KG1 (cell line): ENCODE results near the gene SLFNL1.

Source experiments
- DNase-seq: peaks from one replicate; lab custom pipeline; 2025; lab: John Stamatoyannopoulos, UW

SLFNL1 gene

GRCh38 chr1:40986328-40986783, 35.2 kb downstream of the SLFNL1 start:
- no peak for DNase-seq

DNA sequence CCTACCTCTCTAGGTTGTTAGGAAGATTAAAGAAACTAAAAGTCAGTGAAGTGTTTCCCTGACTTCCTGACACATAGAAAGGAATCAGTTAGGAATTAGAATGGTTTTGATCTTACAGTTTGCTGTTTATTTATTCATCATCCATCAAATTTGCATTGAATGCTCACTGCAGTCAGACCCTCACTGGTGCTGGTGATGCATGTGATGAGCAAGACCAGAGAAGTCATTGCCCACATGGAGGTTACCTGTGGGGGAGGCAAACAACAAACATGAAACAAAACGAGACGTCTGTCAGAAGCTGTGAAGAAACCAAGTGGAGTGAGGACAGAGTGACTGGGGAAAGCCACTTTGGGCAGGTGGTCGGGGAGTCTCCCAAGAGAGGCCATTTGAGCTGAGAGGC, 35.6 kb downstream of the SLFNL1 start:
- no peak for DNase-seq

GRCh38 chr1:40985161-40985560, 36.4 kb downstream of the SLFNL1 start:
- DNase-seq: no peak

GRCh38 chr1:40984531-40984930, 37.0 kb downstream of the SLFNL1 start:
- DNase-seq: no peak

DNA sequence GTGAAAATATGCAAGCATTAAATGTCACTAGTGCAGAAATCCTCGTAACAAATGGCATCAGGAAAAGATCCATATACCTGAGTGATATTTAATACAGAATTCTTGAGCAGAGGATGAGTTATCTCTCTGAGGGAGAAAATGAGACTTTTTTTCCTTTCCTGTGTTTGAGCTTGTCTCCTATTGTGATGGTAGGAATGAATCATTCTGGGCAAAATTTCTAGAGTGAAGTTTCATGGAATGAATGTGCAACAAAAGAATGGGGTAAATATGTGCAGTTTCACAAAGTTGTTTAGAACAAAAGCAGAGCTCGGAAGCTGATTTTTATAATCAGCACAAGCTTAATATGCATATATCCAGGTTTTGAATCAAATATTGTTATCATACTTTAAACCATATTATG, 37.5 kb downstream of the SLFNL1 start:
- DNase-seq: no peak

DNA sequence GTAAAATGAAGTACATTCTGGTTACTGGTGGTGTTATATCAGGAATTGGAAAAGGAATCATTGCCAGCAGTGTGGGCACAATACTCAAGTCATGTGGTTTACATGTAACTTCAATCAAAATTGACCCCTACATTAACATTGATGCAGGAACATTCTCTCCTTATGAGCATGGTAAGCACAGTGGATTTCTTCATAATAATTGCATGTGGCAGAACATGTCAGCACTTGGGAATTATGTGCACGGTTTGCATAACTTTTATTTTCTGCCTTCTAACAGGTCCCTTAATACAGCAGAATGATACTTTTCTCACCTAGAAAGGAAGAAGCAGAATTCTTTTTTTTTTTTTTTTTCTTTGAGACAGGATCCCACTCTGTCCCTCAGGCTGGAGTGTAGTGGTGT, 38.2 kb downstream of the SLFNL1 start:
- DNase-seq: no peak

GRCh38 chr1:40982721-40983120, 38.8 kb downstream of the SLFNL1 start:
- no peak for DNase-seq

DNA sequence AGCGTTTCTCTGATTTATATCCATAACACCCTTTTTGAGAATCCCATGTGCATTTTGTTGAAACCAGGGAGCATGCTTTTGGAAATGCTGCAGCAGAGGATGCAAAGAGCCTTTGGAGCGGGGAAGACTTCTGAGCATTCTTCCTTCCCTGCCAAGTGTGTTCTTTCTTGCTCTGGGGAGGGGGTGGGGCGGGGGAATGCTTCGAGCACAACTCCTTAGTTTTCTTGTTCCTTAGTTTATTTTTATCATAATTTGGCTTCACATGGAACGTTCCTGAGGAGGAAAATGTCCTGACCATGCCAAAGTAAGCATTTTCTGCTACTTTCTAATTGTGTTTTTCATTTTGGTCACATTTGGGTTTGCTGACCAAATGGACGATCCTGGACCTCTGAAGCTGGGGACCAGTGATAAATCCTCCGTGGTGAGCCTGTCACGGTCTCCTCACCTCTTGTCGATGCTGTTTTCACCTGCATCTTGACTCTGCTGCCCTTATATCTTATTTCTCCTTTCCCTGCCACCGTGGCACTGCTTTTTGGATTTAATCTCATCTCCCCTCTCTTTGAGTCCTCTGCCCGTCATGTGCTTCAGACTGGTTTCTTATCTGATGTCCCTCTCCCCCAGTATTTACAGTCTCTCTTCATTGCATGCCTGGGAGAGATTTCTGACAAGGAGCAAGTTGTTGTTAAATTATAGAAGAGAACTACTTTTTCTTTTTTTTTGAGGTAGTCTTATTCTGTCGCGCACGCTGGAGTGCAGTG, 39.7 kb downstream of the SLFNL1 start:
- DNase-seq: no peak

DNA sequence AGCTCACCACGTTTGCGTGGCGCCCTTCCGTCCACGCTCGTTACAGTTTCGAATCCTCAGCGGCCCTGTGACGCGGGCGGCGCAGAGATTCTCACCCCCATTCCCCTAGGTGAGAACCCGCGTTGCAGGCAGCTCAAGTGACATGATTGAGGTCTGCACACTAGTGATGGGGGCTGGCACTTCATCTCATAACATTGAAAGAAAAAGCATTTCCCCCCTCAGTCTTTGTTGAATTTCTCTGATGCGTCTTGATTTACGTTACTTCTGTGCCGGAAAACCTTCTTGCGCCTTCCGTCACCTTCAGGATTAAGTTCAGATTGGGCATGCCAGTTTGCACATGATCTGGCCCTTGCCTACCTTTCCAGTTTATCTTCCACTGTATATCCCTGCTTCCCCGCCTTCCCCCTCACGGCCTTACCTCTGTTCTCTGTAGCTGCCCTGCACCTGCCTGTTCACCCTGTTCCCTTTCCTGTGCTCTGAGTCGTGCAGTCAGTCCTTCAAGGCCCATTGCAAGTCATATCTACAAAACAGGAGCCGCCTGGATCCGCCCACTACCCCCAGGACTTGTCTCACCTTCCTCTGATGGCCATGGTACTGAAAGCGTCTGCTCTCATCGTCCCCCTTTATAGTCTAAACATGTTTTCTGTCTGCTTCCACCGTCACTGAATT, 40.9 kb downstream of the SLFNL1 start:
- peak; percentile 19 for DNase-seq

- DNase-seq: no peak
Observed at GRCh38 chr1:40980068-40980452, 41.5 kb downstream of the SLFNL1 start.

- peak; percentile 86 for DNase-seq
Observed at GRCh38 chr1:40979241-40980067, 42.1 kb downstream of the SLFNL1 start, which contains the start of gene CTPS1. CTPS1 (plus strand) TSS chr1:40979696; CDS start chr1:40983291, 3,595 bp downstream.

- DNase-seq: no peak
Observed at GRCh38 chr1:40978886-40979240, 42.7 kb downstream of the SLFNL1 start.

GRCh38 chr1:40977716-40978115, 43.8 kb downstream of the SLFNL1 start:
- no peak for DNase-seq

- no peak for DNase-seq
Observed at GRCh38 chr1:40976952-40977690, 44.4 kb downstream of the SLFNL1 start.

DNA sequence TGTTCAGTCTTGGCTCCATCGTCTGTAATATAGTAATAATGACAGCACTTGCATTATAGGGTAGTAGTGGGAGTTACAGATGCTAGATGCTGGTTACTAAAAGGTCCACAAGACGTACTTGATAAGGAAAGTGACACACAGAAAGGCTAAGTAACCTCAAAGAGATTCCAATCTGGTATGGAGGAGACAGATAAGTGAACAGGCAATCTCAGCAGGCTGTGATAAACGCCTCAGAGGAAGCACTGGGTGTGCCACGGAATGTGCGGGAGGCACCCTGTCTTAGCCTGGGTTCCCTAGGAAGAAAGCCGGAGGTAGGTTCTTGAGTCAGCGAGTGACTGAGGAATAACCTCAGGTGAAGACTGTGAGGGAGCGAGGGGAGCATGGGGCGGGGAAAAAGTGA, 46.6 kb downstream of the SLFNL1 start:
- DNase-seq: no peak

GRCh38 chr1:40973912-40974311, 47.6 kb downstream of the SLFNL1 start:
- DNase-seq: no peak

GRCh38 chr1:40971966-40972365, 49.6 kb downstream of the SLFNL1 start:
- no peak for DNase-seq

GRCh38 chr1:40969445-40969844, 52.1 kb downstream of the SLFNL1 start:
- no peak for DNase-seq

DNA sequence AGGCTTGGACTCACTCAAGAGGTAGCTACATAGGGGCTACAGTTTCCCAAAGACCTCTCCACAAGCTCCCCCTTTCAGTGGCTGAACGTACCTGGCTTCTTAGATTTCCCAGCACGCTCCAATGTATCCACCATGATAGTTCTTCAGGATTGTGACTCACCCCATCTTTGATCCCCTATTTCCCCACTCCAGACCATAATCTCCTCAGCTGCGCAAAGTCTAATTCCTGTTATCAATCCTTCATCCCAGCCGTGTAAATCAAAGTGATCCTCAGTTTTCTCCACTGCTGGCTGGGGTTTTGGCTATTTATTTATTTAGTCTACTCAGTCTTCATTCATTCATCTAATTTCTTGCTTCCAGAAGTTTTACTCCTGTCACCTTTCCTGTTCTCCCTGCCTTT, 55.1 kb downstream of the SLFNL1 start:
- DNase-seq: no peak
